DOHH2 (cell line): ENCODE results near the gene SLC17A4.

Experiments used
- EZH2phosphoT487 ChIP-seq: fragments of 200-600 bp; sonication (generic); IDR thresholded peaks from 2 replicates; pipeline ENCODE4 v1.6.1; 2017; ENCODE audit warnings: borderline replicate concordance, mild to moderate bottlenecking, antibody characterized with exemption, low read length, moderate library complexity, mixed read lengths
- TF ChIP-seq, protein P1 (sequence below): fragments of 200-600 bp; sonication (generic); IDR thresholded peaks from one replicate; pipeline ENCODE4 v1.5.1; 2014; ENCODE audit warnings: antibody characterized with exemption, mild to moderate bottlenecking, low read depth, low read length; ENCODE audit not compliant: poor library complexity, severe bottlenecking

- TF ChIP-seq, protein P1, sequence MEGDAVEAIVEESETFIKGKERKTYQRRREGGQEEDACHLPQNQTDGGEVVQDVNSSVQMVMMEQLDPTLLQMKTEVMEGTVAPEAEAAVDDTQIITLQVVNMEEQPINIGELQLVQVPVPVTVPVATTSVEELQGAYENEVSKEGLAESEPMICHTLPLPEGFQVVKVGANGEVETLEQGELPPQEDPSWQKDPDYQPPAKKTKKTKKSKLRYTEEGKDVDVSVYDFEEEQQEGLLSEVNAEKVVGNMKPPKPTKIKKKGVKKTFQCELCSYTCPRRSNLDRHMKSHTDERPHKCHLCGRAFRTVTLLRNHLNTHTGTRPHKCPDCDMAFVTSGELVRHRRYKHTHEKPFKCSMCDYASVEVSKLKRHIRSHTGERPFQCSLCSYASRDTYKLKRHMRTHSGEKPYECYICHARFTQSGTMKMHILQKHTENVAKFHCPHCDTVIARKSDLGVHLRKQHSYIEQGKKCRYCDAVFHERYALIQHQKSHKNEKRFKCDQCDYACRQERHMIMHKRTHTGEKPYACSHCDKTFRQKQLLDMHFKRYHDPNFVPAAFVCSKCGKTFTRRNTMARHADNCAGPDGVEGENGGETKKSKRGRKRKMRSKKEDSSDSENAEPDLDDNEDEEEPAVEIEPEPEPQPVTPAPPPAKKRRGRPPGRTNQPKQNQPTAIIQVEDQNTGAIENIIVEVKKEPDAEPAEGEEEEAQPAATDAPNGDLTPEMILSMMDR: no peak
- TF ChIP-seq EZH2phosphoT487: no peak
Measured at GRCh38 chr6:25757936-25758642, 3.5 kb downstream of the SLC17A4 start.
